IPS-18c (cell line): ENCODE data around the gene ASZ1.

ENCODE experiments used
- H3K4me3 ChIP-seq: 2 replicates; pipeline ENCODE4 v1.7.0; 2013; ENCODE audit warnings: low read depth, mild to moderate bottlenecking, low read length, moderate library complexity; ENCODE audit not compliant: insufficient read depth
- H3K9me3 ChIP-seq: one replicate; pipeline ENCODE4 v1.6.1; 2013; ENCODE audit warnings: mild to moderate bottlenecking, low read length, moderate library complexity; ENCODE audit not compliant: control insufficient read depth, insufficient read depth

Gene ASZ1

DNA sequence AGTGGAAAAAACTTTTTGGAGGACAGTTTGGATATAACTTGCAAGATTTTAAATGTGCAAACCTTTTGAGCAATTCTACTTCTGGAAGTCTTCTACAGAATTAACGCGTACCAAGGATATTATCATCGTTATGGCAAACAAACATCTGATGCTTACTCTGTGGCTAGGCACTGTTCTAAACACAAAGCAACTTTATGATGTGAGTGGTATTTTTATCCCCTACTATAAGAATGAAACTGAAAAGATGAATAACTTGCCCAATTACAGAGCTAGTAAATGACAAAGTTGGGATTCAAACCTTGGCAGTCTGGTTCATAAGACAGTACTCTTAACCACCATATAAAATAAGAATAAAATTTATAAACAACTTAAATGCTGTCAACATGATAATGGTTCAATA is 15.8 kb downstream of the ASZ1 start:
- Histone ChIP-seq H3K4me3 (no peak overlapping the region), H3K9me3 (no peaks in the 10 kb centered on the region)

DNA sequence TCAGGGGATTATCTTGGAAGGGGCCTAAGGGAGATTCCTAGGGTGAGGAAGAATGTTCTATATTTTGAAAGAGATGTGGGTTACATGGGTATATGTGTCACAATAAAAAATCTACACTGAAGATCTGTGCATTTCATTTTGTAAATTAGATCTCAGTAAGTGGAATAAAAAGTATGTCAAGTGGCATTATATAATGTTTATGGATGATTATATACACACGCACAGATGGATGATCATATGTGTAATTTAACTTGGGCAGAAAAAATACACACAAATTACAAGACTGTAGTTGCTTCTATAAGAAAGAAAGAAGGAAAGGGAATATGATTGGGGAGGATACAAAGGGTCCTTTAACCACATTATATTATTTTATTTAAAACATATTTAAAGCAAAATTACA is 18.5 kb downstream of the ASZ1 start:
- Histone ChIP-seq H3K9me3 (no peaks in the 10 kb centered on the region), H3K4me3 (no peak overlapping the region)

- H3K4me3 ChIP-seq, result no peak overlapping the region
- no peaks in the 10 kb centered on the region for H3K9me3 ChIP-seq
Measured at GRCh38 chr7:117405519-117405918, 21.8 kb downstream of the ASZ1 start.

GRCh38 chr7:117403737-117404136 is 23.6 kb downstream of the ASZ1 start:
- no peaks in the 10 kb centered on the region for H3K9me3 ChIP-seq
- H3K4me3 ChIP-seq, result no peak overlapping the region

GRCh38 chr7:117402109-117402508 is 25.2 kb downstream of the ASZ1 start:
- no peaks in the 10 kb centered on the region for H3K9me3 ChIP-seq
- no peak overlapping the region for H3K4me3 ChIP-seq

DNA sequence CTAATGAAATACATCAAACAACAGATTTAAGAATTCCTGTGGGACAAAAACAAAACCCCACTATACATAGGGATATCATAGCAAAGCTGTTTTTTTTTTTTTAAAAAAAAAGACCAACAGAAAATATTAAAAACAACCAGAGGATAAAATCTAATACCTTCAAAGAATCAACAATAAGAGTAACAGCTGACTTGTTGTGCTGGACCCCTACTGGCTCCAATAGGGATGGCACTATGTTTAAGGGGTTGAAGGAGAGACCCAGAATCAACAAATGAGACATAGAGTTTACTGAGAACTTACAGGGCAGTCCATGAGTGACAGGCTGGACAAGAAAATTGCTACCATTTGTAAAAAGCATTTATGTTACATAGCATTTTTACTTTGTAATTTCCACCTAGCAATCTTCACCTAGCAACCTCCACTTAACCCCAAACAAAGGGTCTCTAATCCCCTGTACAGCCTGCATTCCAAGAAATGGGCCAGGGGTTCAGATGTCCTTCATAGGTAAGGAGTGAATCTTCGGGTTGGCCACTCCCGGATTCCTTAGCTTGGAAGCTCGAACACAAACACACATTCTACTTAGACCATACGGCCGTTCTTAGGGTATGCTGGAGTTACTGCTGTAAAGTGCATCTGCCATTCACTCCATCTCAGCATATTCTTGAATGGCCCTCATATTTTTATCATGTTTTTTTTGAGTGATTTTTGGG is 25.8 kb downstream of the ASZ1 start:
- Histone ChIP-seq H3K4me3 (no peak overlapping the region), H3K9me3 (no peaks in the 10 kb centered on the region)

DNA sequence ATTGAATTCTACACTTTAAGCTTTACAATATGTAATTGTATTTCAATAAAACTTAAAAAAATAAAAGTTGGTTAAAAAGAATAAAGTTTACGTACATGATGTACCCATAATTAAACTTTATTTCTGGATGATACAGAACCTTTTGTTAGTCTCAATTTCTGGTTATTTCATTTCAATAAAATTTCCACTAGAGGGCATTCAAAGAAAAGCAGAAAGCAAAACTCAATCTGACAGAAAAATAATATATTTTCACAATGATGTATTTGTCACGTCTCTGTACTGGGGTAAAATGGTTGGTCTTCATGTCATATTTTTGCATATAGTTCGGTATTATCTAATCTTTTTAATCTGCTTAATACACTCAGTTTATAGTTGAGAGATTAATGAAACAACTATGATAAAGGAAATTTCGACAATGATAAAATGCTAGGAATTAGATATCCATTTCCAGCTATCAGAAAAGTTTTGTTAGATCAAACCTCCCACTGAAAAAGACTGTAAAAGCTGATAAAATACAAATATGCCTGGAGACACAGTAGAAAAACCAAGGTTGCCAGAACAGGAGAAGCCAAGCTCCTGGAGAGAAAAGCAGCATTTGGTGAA is 27.4 kb downstream of the ASZ1 start:
- Histone ChIP-seq H3K4me3 (no peak overlapping the region), H3K9me3 (no peaks in the 10 kb centered on the region)

DNA sequence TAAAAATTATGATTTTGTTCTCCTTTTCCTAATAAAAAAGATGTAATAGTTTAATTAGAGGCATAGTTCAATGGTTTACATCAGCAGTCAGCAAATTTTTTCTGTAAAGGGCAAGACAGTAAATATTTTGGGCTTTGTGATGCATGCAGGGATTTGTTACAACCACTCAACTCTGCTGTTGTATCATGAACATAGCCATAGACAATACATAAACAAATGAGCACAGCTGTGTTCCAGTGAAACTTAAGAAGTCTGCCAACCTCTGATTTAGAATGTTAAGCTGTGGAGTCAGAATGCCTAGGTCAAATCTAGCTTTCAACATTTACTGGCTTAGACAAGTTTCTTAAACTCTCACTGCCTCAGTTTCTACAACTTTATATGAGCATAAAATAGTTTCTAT is 31.6 kb downstream of the ASZ1 start:
- Histone ChIP-seq H3K4me3 (no peak overlapping the region), H3K9me3 (no peaks in the 10 kb centered on the region)

DNA sequence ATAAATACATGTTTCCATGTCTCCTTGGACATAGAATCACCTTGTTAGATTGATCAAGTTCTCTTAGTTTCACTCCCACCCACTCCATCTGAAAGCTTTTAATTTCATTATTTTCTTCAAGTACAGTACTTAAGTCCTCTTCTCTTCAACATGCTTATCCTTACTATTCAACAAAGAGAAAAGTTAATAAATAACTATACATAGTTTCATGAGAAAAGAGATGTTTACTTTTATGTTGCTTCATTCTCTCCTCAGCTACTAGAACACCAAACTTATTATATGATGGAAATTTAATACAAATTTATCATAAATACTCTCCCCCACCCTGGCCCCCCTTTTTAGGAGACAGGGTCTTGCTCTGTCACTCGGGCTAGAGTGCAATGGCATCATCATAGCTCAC is 33.5 kb downstream of the ASZ1 start:
- Histone ChIP-seq H3K4me3 (no peak overlapping the region), H3K9me3 (peaks cover 2% of the 10 kb centered on the region)

- Histone ChIP-seq H3K4me3 (no peak overlapping the region), H3K9me3 (peaks cover 2% of the 10 kb centered on the region)
Measured at GRCh38 chr7:117389871-117390270, 37.4 kb downstream of the ASZ1 start.

GRCh38 chr7:117386110-117386706 is 41.1 kb downstream of the ASZ1 start:
- H3K4me3 ChIP-seq, result no peak overlapping the region
- peaks cover 2% of the 10 kb centered on the region for H3K9me3 ChIP-seq

GRCh38 chr7:117385363-117386109 is 41.8 kb downstream of the ASZ1 start:
- no peak overlapping the region for H3K4me3 ChIP-seq
- peaks cover 2% of the 10 kb centered on the region for H3K9me3 ChIP-seq

GRCh38 chr7:117384688-117385362 is 42.5 kb downstream of the ASZ1 start:
- Histone ChIP-seq H3K4me3 (no peak overlapping the region), H3K9me3 (no peaks in the 10 kb centered on the region)

DNA sequence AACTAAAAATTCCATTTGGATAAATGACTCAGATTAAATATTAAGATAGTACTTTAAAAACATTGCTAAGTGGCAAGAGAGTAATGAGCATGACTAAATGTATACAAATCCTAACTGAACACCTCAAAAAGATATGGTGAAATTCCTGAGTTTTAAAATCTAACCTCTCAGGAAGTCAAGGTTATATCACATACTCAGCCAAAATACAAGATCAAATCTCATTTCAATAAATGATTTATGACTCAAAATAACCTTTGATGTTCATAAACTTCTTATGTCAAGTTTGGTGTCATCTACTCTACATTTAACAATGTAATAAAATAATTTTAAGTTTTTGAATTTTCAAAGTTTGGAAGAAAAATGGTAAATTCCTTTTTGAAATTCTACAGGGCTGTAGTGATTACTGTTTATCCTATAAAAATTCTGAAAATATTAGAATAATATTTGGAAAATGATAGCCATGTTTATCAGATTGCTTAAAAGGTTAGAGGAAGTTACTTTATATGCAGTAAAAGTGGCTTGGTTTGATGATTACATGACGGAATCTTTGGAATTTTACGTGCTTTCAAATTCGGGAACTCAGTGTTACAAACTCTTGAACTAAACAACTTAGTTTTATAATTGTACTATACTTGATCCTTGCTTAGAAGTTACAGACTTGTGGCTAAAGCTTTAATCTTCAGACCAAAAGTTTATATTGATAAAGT is 43.7 kb downstream of the ASZ1 start:
- H3K9me3 ChIP-seq, result no peaks in the 10 kb centered on the region
- H3K4me3 ChIP-seq, result no peak overlapping the region

- H3K4me3 ChIP-seq, result no peak overlapping the region
- H3K9me3 ChIP-seq, result no peaks in the 10 kb centered on the region
Measured at GRCh38 chr7:117383046-117383445, 44.2 kb downstream of the ASZ1 start.

GRCh38 chr7:117381362-117381761 is 45.9 kb downstream of the ASZ1 start:
- H3K4me3 ChIP-seq, result no peak overlapping the region
- no peaks in the 10 kb centered on the region for H3K9me3 ChIP-seq

- H3K4me3 ChIP-seq, result no peak overlapping the region
- H3K9me3 ChIP-seq, result no peaks in the 10 kb centered on the region
Measured at GRCh38 chr7:117375380-117375779, 51.9 kb downstream of the ASZ1 start.
